Upper lobe of left lung (tissue), 6 donors: Measurements from ENCODE around the gene RARB. TPM values are rescaled to one million over a fixed set of nuclear protein-coding genes. Genes with fewer than 3 reads are reported as not detected.

Experiments
- ATAC-seq, 2 donors: fragments of 200-7000 bp; cut with Tn5 transposase; one replicate each; pipeline ENCODE4 v1.9.1; 2022; ENCODE audit warnings: mild to moderate bottlenecking in 2 of 2, moderate library complexity in 2 of 2; ENCODE audit not compliant: low FRiP score in 2 of 2
- DNase-seq, 2 donors: peaks; one replicate each; pipeline ENCODE4 v3.0.0-alpha.2; 2019 to 2020
- H3K27ac ChIP-seq, 4 donors: fragments of 200-600 bp; sonication (generic); one replicate each; pipeline ENCODE4 v1.5.1; 2016 to 2019
- H3K27me3 ChIP-seq, 4 donors: fragments of 200-600 bp; sonication (generic); one replicate each; pipeline ENCODE4 v1.5.1; 2017 to 2019
- H3K36me3 ChIP-seq, 4 donors: fragments of 200-600 bp; sonication (generic); one replicate each; pipeline ENCODE4 v1.5.1; 2016 to 2019
- H3K4me1 ChIP-seq, 4 donors: fragments of 200-600 bp; sonication (generic); one replicate each; pipeline ENCODE4 v1.5.1; 2018 to 2019
- H3K4me3 ChIP-seq, 4 donors: fragments of 200-600 bp; sonication (generic); one replicate each; pipeline ENCODE4 v1.5.1; 2017 to 2019; ENCODE audit warnings: mild to moderate bottlenecking in 2 of 4, moderate library complexity in 1 of 4
- H3K9me3 ChIP-seq, 4 donors: fragments of 200-600 bp; sonication (generic); one replicate each; pipeline ENCODE4 v1.5.1; 2018 to 2019
- CTCF ChIP-seq, 6 experiments: fragments of 450-650 bp in 4 of 6; fragments of 200-600 bp in 2 of 6; sonication (generic) in 2 of 6; IDR thresholded peaks; one replicate each; pipeline ENCODE4 v1.5.1; 2016 to 2019; ENCODE audit warnings: antibody characterized with exemption in 6 of 6
- EP300 ChIP-seq, 4 donors: sonication (generic); formaldehyde crosslinking; IDR thresholded peaks; one replicate each; pipeline ENCODE4 v1.5.1; 2017; ENCODE audit warnings: antibody characterized with exemption in 4 of 4, control low read depth in 2 of 4
- POLR2A ChIP-seq, 4 donors: fragments of 450-650 bp; IDR thresholded peaks; one replicate each; pipeline ENCODE4 v1.5.1; 2016 to 2017; ENCODE audit warnings: antibody characterized with exemption in 4 of 4, mild to moderate bottlenecking in 2 of 4
- POLR2AphosphoS5 ChIP-seq, 2 donors: sonication (generic); formaldehyde crosslinking; IDR thresholded peaks; one replicate each; pipeline ENCODE4 v1.5.1; 2017; ENCODE audit warnings: antibody characterized with exemption in 2 of 2
- WGBS, 2 donors: methylation state at CpG; one replicate each; pipeline ENCODE4 v1.1.5; 2017 to 2018; 5-methylcytosine and 5-hydroxymethylcytosine counted together
- total RNA-seq, 6 donors: library from RNA; depleted of rRNA in 4 of 6; stranded (reverse); fragments of >200 nt in 4 of 6; gene quantifications; one replicate each; pipeline versions ENCODE4 v1.1.0 to v1.2.1, GENCODE V29; 2016 to 2021
- donor health status: DM: no; HTN: no; CAD: no; lungs with moderate emphysema.
- donor health status: DM: no; HTN: yes; CAD: no; lungs with severe emphysema.

RARB gene
- total RNA-seq, 6 donors from 2014 or later, result 3.9 to 15.4 (median 6.4) TPM

- H3K27me3 ChIP-seq, result no peaks in the 10 kb centered on the region
- ATAC-seq (peak in 1 of 2 donors; percentile 30), DNase-seq (no peak)
- WGBS, 2 donors, result 59 to 79% methylated on average over 1 of the region's 1 CpG
- H3K27ac ChIP-seq, result no peak overlapping the region
- H3K4me1 ChIP-seq, result no peaks in the 10 kb centered on the region
- H3K9me3 ChIP-seq, result no peaks in the 10 kb centered on the region
- TF ChIP-seq POLR2AphosphoS5 (IDR thresholded peaks at IDR 0.05), result peak in 1 of 2 donors; percentile 18
- no peak for TF ChIP-seq CTCF (IDR thresholded peaks at IDR 0.05)
- no peak overlapping the region for H3K4me3 ChIP-seq
- no peaks in the 10 kb centered on the region for H3K36me3 ChIP-seq
Measured at GRCh38 chr3:25405335-25405734, 22.7 kb upstream of the RARB start.

- H3K9me3 ChIP-seq, result no peaks in the 10 kb centered on the region
- H3K27me3 ChIP-seq, result no peaks in the 10 kb centered on the region
- ATAC-seq, result no peak
- H3K27ac ChIP-seq, result no peak overlapping the region
- no peak for DNase-seq
- H3K4me1 ChIP-seq, result no peaks in the 10 kb centered on the region
- H3K36me3 ChIP-seq, result no peaks in the 10 kb centered on the region
- H3K4me3 ChIP-seq, result no peak overlapping the region
- 82 to 83% methylated on average over 4 of the region's 4 CpGs for WGBS, 2 donors
- no peak for TF ChIP-seq CTCF (IDR thresholded peaks at IDR 0.05)
- TF ChIP-seq POLR2AphosphoS5 (IDR thresholded peaks at IDR 0.05), result no peak
- TF ChIP-seq EP300 (IDR thresholded peaks at IDR 0.05), result no peak
- no peak for TF ChIP-seq POLR2A (IDR thresholded peaks at IDR 0.05)
Measured at GRCh38 chr3:25410703-25411102, 17.4 kb upstream of the RARB start.

- Histone ChIP-seq H3K9me3 (no peaks in the 10 kb centered on the region), H3K36me3 (no peaks in the 10 kb centered on the region), H3K27ac (no peak overlapping the region), H3K4me1 (no peaks in the 10 kb centered on the region), H3K27me3 (no peaks in the 10 kb centered on the region), H3K4me3 (no peak overlapping the region)
- ATAC-seq, result no peak
- DNase-seq, result no peak
- TF ChIP-seq POLR2AphosphoS5 (IDR thresholded peaks at IDR 0.05) (no peak), POLR2A (IDR thresholded peaks at IDR 0.05) (no peak), EP300 (IDR thresholded peaks at IDR 0.05) (no peak), CTCF (IDR thresholded peaks at IDR 0.05) (no peak)
Measured at GRCh38 chr3:25412269-25412668, 15.8 kb upstream of the RARB start.

GRCh38 chr3:25416176-25416575 is 11.9 kb upstream of the RARB start:
- H3K36me3 ChIP-seq, result no peaks in the 10 kb centered on the region
- no peak overlapping the region for H3K27ac ChIP-seq
- H3K4me1 ChIP-seq, result no peaks in the 10 kb centered on the region
- H3K4me3 ChIP-seq, result no peak overlapping the region
- ATAC-seq (no peak), DNase-seq (no peak)
- 88 to 91% methylated on average over 6 of the region's 6 CpGs for WGBS, 2 donors
- H3K9me3 ChIP-seq, result no peaks in the 10 kb centered on the region
- TF ChIP-seq POLR2AphosphoS5 (IDR thresholded peaks at IDR 0.05), result no peak
- no peak for TF ChIP-seq CTCF (IDR thresholded peaks at IDR 0.05)
- no peak for TF ChIP-seq POLR2A (IDR thresholded peaks at IDR 0.05)
- no peak for TF ChIP-seq EP300 (IDR thresholded peaks at IDR 0.05)
- no peaks in the 10 kb centered on the region for H3K27me3 ChIP-seq

GRCh38 chr3:25418596-25418995 is 9.5 kb upstream of the RARB start:
- no peak for ATAC-seq
- no peak overlapping the region for H3K27ac ChIP-seq
- H3K36me3 ChIP-seq, result no peaks in the 10 kb centered on the region
- H3K4me1 ChIP-seq, result no peaks in the 10 kb centered on the region
- WGBS, 2 donors, result 94 to 96% methylated on average over 1 of the region's 1 CpG
- TF ChIP-seq POLR2A (IDR thresholded peaks at IDR 0.05), result no peak
- H3K27me3 ChIP-seq, result no peaks in the 10 kb centered on the region
- DNase-seq, result no peak
- H3K4me3 ChIP-seq, result no peak overlapping the region
- H3K9me3 ChIP-seq, result no peaks in the 10 kb centered on the region
